Liver (tissue), 9 donors: ENCODE measurements around the gene SLC19A3. TPM values are rescaled to one million over a fixed set of nuclear protein-coding genes. Genes with fewer than 3 reads are reported as not detected.

Source experiments
- DNase-seq: peaks from one replicate; pipeline ENCODE4 v3.0.0-alpha.2; 2017; ENCODE audit warnings: low spot score
- H3K27ac ChIP-seq, 2 donors: one replicate each; pipeline ENCODE4 v1.7.0; 2013; ENCODE audit warnings: inconsistent platforms in 2 of 2, low read length in 2 of 2, control low read depth in 1 of 2, low read depth in 1 of 2, mild to moderate bottlenecking in 1 of 2
- H3K27me3 ChIP-seq, 4 donors: one replicate each; pipeline versions ENCODE4 v1.6.1 to v1.7.0; 2013; ENCODE audit warnings: low read length in 3 of 4, inconsistent platforms in 1 of 4, mild to moderate bottlenecking in 1 of 4, moderate library complexity in 1 of 4; ENCODE audit not compliant: control insufficient read depth in 4 of 4, insufficient read depth in 4 of 4
- H3K36me3 ChIP-seq, 4 donors: one replicate each; pipeline versions ENCODE4 v1.6.1 to v1.7.0; 2013; ENCODE audit warnings: low read length in 3 of 4, mild to moderate bottlenecking in 3 of 4, low read depth in 1 of 4, moderate library complexity in 1 of 4; ENCODE audit not compliant: control insufficient read depth in 4 of 4, insufficient read depth in 3 of 4
- H3K4me1 ChIP-seq, 4 donors: one replicate each; pipeline versions ENCODE4 v1.6.1 to v1.7.0; 2013; ENCODE audit warnings: low read length in 3 of 4, mild to moderate bottlenecking in 3 of 4, moderate library complexity in 1 of 4; ENCODE audit not compliant: control insufficient read depth in 4 of 4, insufficient read depth in 4 of 4
- H3K4me3 ChIP-seq, 3 donors: one replicate each; pipeline versions ENCODE4 v1.6.1 to v1.7.0; 2013; ENCODE audit warnings: low read length in 3 of 3, control low read depth in 1 of 3, low read depth in 1 of 3, mild to moderate bottlenecking in 1 of 3
- H3K9ac ChIP-seq, 2 donors: one replicate each; pipeline ENCODE4 v1.7.0; 2013; ENCODE audit warnings: low read length in 2 of 2, mild to moderate bottlenecking in 2 of 2, moderate library complexity in 2 of 2, control low read depth in 1 of 2, low read depth in 1 of 2
- H3K9me3 ChIP-seq, 4 donors: one replicate each; pipeline versions ENCODE4 v1.6.1 to v1.7.0; 2013; ENCODE audit warnings: low read length in 3 of 4; ENCODE audit not compliant: control insufficient read depth in 4 of 4
- EGR1 ChIP-seq, 2 donors: IDR thresholded peaks; 2 replicates each; pipeline ENCODE4 v1.6.1; 2016 to 2018; ENCODE audit warnings: antibody characterized with exemption in 2 of 2, low read depth in 2 of 2
- FOXA1 ChIP-seq: IDR thresholded peaks from 2 replicates; pipeline ENCODE4 v1.6.1; 2016; ENCODE audit warnings: antibody characterized with exemption
- FOXA2 ChIP-seq: IDR thresholded peaks from 2 replicates; pipeline ENCODE4 v1.6.1; 2016; ENCODE audit warnings: antibody characterized with exemption
- GABPA ChIP-seq, 2 donors: IDR thresholded peaks in 1 of 2; conservative IDR thresholded peaks in 1 of 2; 2 replicates each; pipeline ENCODE4 v1.6.1; 2016; ENCODE audit warnings: antibody characterized with exemption in 2 of 2, mild to moderate bottlenecking in 1 of 2, moderate library complexity in 1 of 2
- HNF4A ChIP-seq, 2 donors: conservative IDR thresholded peaks; 2 replicates each; pipeline ENCODE4 v1.6.1; 2016; ENCODE audit warnings: antibody characterized with exemption in 2 of 2, mild to moderate bottlenecking in 2 of 2
- HNF4G ChIP-seq: IDR thresholded peaks from 2 replicates; pipeline ENCODE4 v1.6.1; 2016; ENCODE audit warnings: antibody characterized with exemption
- JUND ChIP-seq, 2 donors: IDR thresholded peaks; 2 replicates each; pipeline ENCODE4 v1.6.1; 2016; ENCODE audit warnings: antibody characterized with exemption in 2 of 2
- NR2F2 ChIP-seq: IDR thresholded peaks from 2 replicates; pipeline ENCODE4 v1.6.1; 2016; ENCODE audit warnings: antibody characterized with exemption
- RAD21 ChIP-seq, 2 donors: IDR thresholded peaks; 2 replicates each; pipeline ENCODE4 v1.6.1; 2016; ENCODE audit warnings: antibody characterized with exemption in 2 of 2, mild to moderate bottlenecking in 2 of 2
- RXRA ChIP-seq, 2 donors: IDR thresholded peaks; 2 replicates each; pipeline ENCODE4 v1.6.1; 2017 to 2018; ENCODE audit warnings: antibody characterized with exemption in 2 of 2, mild to moderate bottlenecking in 1 of 2
- SP1 ChIP-seq: IDR thresholded peaks from 2 replicates; pipeline ENCODE4 v1.6.1; 2018; ENCODE audit warnings: antibody characterized with exemption, mild to moderate bottlenecking
- TAF1 ChIP-seq: conservative IDR thresholded peaks from 2 replicates; pipeline ENCODE4 v1.6.1; 2016; ENCODE audit warnings: antibody characterized with exemption, mild to moderate bottlenecking
- YY1 ChIP-seq: IDR thresholded peaks from 2 replicates; pipeline ENCODE4 v1.6.1; 2016; ENCODE audit warnings: antibody characterized with exemption, mild to moderate bottlenecking
- WGBS: extraction: QIAGEN DNeasy Blood & Tissue Kit; methylation state at CpG from one replicate; pipeline ENCODE4 v1.1.7; 2013; 5-methylcytosine and 5-hydroxymethylcytosine counted together
- polyA plus RNA-seq, 2 donors: library from polyadenylated mRNA; stranded (reverse) in 1 of 2; unstranded in 1 of 2; fragments of 200-250 nt in 1 of 2; fragments of >200 nt in 1 of 2; fragmentation: Nextera tagmentation in 1 of 2; extraction: Ambion mirVana in 1 of 2; gene quantifications; one replicate each; pipeline versions ENCODE4 v1.2.1 to v1.2.3, GENCODE V29; 2013 to 2015
- total RNA-seq, 2 donors: library from RNA; depleted of rRNA; stranded (reverse); fragments of >200 nt; gene quantifications; one replicate each; pipeline ENCODE4 v1.2.3, GENCODE V29; 2014
- TF ChIP-seq, protein P1 (sequence below): IDR thresholded peaks from 2 replicates; pipeline ENCODE4 v1.6.1; 2016; ENCODE audit warnings: antibody characterized with exemption
- TF ChIP-seq, protein P2 (sequence below): IDR thresholded peaks from 2 replicates; pipeline ENCODE4 v1.6.1; 2016; ENCODE audit warnings: antibody characterized with exemption
- TF ChIP-seq, protein P3 (sequence below): IDR thresholded peaks from 2 replicates; pipeline ENCODE4 v1.6.1; 2016; ENCODE audit warnings: antibody characterized with exemption
- TF ChIP-seq, protein P4 (sequence below): fragments of 150-350 bp; IDR thresholded peaks from 2 replicates; pipeline ENCODE4 v1.5.1; 2017; ENCODE audit warnings: improper control_type of control experiment, low read depth, low read length; ENCODE audit not compliant: missing input control
- TF ChIP-seq, protein P5 (sequence below): IDR thresholded peaks from 2 replicates; pipeline ENCODE4 v1.6.1; 2016; ENCODE audit warnings: antibody characterized with exemption, mild to moderate bottlenecking
- donor health status: healthy.
- donor health status: healthy.
- donor health status: healthy.
- donor health status: healthy.
- donor health status: healthy.

SLC19A3 gene
- total RNA-seq: 10 to 100 TPM; 12.4 to 12.9 TPM
- 1 to 10 TPM; 4.2 to 4.5 TPM for polyA plus RNA-seq

DNA sequence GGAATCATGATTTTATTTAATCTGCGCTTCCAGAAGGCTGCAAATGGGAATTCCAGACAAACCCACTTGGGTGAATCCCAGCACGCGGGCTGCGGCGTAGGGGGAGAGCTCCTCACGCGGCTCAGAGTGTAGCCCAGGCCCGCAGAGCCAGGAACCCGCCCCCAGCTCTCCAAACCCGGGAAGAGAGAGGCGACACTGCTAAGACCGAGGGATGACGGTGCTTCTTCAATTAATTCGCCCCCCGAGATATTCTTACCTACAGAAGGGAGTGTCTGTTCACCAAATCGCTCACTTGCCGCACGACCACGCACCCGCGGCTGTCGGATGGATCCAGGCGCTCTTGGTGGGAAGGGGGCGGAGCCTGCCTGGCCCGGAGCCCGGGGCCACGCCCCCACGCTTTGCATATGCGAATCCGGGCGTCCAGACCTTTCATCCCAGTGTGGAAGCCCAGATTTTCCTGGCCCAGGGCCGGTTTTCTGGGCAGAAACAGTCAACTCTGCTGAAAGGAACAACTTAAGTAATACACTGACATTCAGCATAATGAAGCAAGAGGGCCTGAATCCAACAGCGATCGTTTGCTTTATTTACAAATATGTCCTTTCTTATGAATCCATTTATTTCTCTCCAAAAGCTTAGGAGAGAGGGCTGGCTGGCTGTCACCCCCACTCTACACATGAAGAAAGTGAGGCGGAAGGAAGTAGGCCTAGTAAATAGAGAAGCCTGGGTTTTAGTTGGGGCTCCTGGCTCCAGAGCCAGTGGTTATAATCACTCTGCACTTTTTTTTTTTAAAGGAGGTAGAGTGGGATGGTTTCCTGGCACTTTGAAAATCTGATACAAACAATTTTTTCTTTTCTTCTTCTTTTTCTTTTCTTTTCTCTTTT, at the start of gene SLC19A3:
SLC19A3 (minus strand) TSS at position 342 of the 881 bp plus-strand sequence. CDS start 15,710 bp downstream, outside the sequence.
- Histone ChIP-seq H3K36me3 (peaks cover 0 to 2% (median 0%) of the 10 kb centered on the region in 4 donors), H3K4me1 (peaks cover 6 to 24% (median 7%) of the 10 kb centered on the region in 4 donors), H3K4me3 (peak within 1 kb of the TSS; percentile 75 to 90 (median 88)), H3K27me3 (no peaks in the 10 kb centered on the region), H3K9me3 (no peaks in the 10 kb centered on the region), H3K27ac (peak within 1 kb of the TSS; percentile 95 to 97), H3K9ac (peak within 1 kb of the TSS; percentile 79 to 92)
- 2% methylated on average over 35 of the region's 35 CpGs for WGBS
- DNase-seq: peak; percentile 81
- TF ChIP-seq EGR1 (IDR thresholded peaks at IDR 0.05; ENCODE audit: low read depth in 2 of 2) (peak in 1 of 2 donors; percentile 43), TAF1 (no peak), HNF4A (conservative IDR thresholded peaks at IDR 0.05) (peak; percentile 76 to 86), RXRA (IDR thresholded peaks at IDR 0.05) (peak; percentile 65 to 79), HNF4G (no peak), SP1 (peak; percentile 78), JUND (IDR thresholded peaks at IDR 0.05) (peak in 1 of 2 donors; percentile 82), GABPA (IDR thresholded peaks at IDR 0.05 in 1 of 2, conservative IDR thresholded peaks at IDR 0.05 in 1 of 2) (no peak), NR2F2 (peak; percentile 35), YY1 (peak; percentile 75), RAD21 (IDR thresholded peaks at IDR 0.05) (peak; percentile 33 to 34), FOXA2 (peak; percentile 53), FOXA1 (peak; percentile 23)
- TF ChIP-seq, protein P1, sequence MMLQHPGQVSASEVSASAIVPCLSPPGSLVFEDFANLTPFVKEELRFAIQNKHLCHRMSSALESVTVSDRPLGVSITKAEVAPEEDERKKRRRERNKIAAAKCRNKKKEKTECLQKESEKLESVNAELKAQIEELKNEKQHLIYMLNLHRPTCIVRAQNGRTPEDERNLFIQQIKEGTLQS: peak; percentile 32
- TF ChIP-seq, protein P2, sequence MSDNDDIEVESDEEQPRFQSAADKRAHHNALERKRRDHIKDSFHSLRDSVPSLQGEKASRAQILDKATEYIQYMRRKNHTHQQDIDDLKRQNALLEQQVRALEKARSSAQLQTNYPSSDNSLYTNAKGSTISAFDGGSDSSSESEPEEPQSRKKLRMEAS: peak; percentile 69
- TF ChIP-seq, protein P3, sequence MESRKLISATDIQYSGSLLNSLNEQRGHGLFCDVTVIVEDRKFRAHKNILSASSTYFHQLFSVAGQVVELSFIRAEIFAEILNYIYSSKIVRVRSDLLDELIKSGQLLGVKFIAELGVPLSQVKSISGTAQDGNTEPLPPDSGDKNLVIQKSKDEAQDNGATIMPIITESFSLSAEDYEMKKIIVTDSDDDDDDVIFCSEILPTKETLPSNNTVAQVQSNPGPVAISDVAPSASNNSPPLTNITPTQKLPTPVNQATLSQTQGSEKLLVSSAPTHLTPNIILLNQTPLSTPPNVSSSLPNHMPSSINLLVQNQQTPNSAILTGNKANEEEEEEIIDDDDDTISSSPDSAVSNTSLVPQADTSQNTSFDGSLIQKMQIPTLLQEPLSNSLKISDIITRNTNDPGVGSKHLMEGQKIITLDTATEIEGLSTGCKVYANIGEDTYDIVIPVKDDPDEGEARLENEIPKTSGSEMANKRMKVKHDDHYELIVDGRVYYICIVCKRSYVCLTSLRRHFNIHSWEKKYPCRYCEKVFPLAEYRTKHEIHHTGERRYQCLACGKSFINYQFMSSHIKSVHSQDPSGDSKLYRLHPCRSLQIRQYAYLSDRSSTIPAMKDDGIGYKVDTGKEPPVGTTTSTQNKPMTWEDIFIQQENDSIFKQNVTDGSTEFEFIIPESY: peak; percentile 47
- TF ChIP-seq, protein P4, sequence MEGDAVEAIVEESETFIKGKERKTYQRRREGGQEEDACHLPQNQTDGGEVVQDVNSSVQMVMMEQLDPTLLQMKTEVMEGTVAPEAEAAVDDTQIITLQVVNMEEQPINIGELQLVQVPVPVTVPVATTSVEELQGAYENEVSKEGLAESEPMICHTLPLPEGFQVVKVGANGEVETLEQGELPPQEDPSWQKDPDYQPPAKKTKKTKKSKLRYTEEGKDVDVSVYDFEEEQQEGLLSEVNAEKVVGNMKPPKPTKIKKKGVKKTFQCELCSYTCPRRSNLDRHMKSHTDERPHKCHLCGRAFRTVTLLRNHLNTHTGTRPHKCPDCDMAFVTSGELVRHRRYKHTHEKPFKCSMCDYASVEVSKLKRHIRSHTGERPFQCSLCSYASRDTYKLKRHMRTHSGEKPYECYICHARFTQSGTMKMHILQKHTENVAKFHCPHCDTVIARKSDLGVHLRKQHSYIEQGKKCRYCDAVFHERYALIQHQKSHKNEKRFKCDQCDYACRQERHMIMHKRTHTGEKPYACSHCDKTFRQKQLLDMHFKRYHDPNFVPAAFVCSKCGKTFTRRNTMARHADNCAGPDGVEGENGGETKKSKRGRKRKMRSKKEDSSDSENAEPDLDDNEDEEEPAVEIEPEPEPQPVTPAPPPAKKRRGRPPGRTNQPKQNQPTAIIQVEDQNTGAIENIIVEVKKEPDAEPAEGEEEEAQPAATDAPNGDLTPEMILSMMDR: no peak

DNA sequence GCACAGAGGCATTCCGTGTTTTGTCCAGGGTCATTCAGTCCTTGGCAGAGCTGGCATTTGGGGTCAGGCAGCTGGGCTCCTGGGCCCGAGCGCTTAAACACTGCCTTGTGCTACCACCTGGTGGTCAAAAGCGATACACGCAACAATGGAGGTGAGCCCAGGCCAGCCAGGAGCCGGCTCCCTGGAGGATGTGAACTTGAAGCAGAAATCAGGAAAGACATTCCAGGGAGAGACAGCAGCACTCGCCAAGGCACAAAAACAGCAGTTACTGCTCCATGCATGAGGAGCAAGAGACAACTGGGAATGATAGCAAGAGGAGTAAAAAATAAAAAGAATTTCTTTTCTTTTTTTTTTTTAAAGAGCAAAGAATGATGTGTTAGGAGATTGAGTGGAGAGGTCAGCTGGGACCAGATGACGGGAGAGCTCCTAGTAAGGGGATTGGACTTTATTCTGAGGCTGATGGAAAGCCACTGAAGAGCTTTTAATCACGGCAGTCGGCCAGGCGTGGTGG, 48.6 kb upstream of the SLC19A3 start:
- H3K4me1 ChIP-seq: peaks cover 0 to 11% (median 0%) of the 10 kb centered on the region in 4 donors
- no peak overlapping the region for H3K4me3 ChIP-seq
- no peak overlapping the region for H3K9ac ChIP-seq
- no peak overlapping the region for H3K27ac ChIP-seq
- H3K27me3 ChIP-seq: no peaks in the 10 kb centered on the region
- no peaks in the 10 kb centered on the region for H3K9me3 ChIP-seq
- H3K36me3 ChIP-seq: no peaks in the 10 kb centered on the region
- peak; percentile 70 for DNase-seq
- TF ChIP-seq, protein P5, sequence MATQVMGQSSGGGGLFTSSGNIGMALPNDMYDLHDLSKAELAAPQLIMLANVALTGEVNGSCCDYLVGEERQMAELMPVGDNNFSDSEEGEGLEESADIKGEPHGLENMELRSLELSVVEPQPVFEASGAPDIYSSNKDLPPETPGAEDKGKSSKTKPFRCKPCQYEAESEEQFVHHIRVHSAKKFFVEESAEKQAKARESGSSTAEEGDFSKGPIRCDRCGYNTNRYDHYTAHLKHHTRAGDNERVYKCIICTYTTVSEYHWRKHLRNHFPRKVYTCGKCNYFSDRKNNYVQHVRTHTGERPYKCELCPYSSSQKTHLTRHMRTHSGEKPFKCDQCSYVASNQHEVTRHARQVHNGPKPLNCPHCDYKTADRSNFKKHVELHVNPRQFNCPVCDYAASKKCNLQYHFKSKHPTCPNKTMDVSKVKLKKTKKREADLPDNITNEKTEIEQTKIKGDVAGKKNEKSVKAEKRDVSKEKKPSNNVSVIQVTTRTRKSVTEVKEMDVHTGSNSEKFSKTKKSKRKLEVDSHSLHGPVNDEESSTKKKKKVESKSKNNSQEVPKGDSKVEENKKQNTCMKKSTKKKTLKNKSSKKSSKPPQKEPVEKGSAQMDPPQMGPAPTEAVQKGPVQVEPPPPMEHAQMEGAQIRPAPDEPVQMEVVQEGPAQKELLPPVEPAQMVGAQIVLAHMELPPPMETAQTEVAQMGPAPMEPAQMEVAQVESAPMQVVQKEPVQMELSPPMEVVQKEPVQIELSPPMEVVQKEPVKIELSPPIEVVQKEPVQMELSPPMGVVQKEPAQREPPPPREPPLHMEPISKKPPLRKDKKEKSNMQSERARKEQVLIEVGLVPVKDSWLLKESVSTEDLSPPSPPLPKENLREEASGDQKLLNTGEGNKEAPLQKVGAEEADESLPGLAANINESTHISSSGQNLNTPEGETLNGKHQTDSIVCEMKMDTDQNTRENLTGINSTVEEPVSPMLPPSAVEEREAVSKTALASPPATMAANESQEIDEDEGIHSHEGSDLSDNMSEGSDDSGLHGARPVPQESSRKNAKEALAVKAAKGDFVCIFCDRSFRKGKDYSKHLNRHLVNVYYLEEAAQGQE: no peak
- TF ChIP-seq YY1: peak; percentile 55
- TF ChIP-seq, protein P2: no peak
- TF ChIP-seq RXRA (IDR thresholded peaks at IDR 0.05): peak; percentile 43 to 72
- TF ChIP-seq FOXA2: no peak
- peak; percentile 62 for TF ChIP-seq NR2F2
- TF ChIP-seq, protein P4: peak; percentile 90
- TF ChIP-seq HNF4A (conservative IDR thresholded peaks at IDR 0.05): peak in 1 of 2 donors; percentile 27
- no peak for TF ChIP-seq JUND (IDR thresholded peaks at IDR 0.05)
- no peak for TF ChIP-seq FOXA1
- TF ChIP-seq RAD21 (IDR thresholded peaks at IDR 0.05): peak; percentile 99 to 100
- WGBS: 22% methylated on average over 11 of the region's 11 CpGs
